Effector memory CD4-positive, alpha-beta T cell (primary cell): ENCODE data around the gene DAAM2.

Source experiments
- DNase-seq, 3 donors: peaks; one replicate each; pipeline ENCODE4 v3.0.0-alpha.2; 2020
- H3K27ac ChIP-seq: 2 replicates; pipeline ENCODE4 v1.7.0; 2013; ENCODE audit warnings: mild to moderate bottlenecking, low read length, moderate library complexity; ENCODE audit not compliant: insufficient read depth, poor library complexity, severe bottlenecking
- H3K27me3 ChIP-seq: replicated peaks from 2 replicates; pipeline ENCODE4 v1.7.0; 2013; ENCODE audit warnings: mild to moderate bottlenecking, low read length; ENCODE audit not compliant: insufficient read depth, control insufficient read depth, poor library complexity, severe bottlenecking
- H3K36me3 ChIP-seq: 2 replicates; pipeline ENCODE4 v1.7.0; 2013; ENCODE audit warnings: mild to moderate bottlenecking, low read length, moderate library complexity; ENCODE audit not compliant: control insufficient read depth, insufficient read depth
- H3K4me1 ChIP-seq: 2 replicates; pipeline ENCODE4 v1.7.0; 2013; ENCODE audit warnings: low read length, mild to moderate bottlenecking; ENCODE audit not compliant: control insufficient read depth, insufficient read depth, poor library complexity, severe bottlenecking
- H3K4me3 ChIP-seq: 2 replicates; pipeline ENCODE4 v1.7.0; 2013; ENCODE audit warnings: low read length, low read depth, mild to moderate bottlenecking; ENCODE audit not compliant: insufficient read depth, poor library complexity, severe bottlenecking
- H3K9me3 ChIP-seq: 2 replicates; pipeline ENCODE4 v1.7.0; 2013; ENCODE audit warnings: mild to moderate bottlenecking, low read length, moderate library complexity; ENCODE audit not compliant: control insufficient read depth

Gene DAAM2

DNA sequence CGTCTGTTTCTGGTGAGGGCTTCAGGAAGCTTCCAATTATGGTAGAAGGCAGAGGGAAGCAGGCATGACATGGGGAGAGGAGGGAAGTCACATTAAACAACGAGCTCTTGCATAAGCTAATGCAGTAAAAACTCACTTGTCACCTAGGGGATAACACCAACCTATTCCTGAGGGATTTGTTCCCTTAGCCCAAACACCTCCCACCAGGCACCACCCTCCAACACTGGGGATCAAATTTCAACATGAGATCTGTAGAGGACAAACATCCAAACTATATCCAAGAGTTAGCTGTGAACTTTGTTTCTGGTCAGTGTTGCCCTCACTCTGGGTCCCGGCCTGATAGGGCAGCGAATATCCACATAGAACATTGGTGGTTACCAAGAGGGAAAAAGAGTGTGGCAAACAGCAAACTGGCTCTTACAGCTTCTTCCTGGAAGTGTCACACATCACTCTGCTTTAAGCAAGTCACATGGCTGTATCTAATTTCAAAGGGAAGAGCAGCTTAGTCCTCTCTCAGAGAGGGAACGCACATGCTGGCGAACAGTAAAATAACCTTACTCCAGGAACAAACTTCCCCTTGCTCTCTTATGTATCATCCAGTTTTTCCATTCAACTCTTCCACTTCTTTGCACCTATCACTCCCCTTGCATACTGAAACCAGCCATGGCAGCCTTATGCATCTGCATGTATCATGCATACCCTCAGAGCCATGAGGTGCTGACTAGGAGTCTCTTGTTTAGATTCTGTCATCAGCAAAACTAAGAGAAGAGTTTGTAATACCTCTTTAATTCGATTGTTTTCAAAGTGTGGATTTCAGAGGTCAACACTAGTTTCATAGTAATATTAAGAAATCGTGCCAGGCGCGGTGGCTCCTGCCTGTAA, 146.8 kb downstream of the DAAM2 start:
- H3K9me3 ChIP-seq, result no peaks in the 10 kb centered on the region
- no peak for DNase-seq
- H3K27ac ChIP-seq, result no peak overlapping the region
- no peaks in the 10 kb centered on the region for H3K4me1 ChIP-seq
- H3K27me3 ChIP-seq, result no peaks in the 10 kb centered on the region
- H3K36me3 ChIP-seq, result no peaks in the 10 kb centered on the region
- no peak overlapping the region for H3K4me3 ChIP-seq

DNA sequence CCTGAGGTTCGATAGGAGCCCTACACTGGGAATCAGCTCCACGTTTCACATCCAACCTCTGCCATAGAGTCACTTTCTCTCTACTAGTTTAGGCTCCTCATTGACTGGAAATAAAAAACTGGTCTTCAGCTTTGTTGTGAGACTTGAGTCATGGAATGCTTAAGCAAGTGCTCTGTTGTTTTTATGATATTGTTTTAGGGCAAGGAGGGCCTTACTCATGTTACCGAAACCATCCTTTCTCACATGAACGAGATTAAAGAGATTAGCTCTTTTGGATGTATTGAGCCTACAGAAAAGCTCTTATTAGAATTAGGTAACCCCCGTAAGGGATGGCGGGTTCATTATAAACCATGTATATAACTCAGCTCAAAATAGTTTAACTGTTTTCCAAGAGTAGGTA, 149.0 kb downstream of the DAAM2 start:
- H3K27ac ChIP-seq, result no peak overlapping the region
- H3K9me3 ChIP-seq, result no peaks in the 10 kb centered on the region
- H3K36me3 ChIP-seq, result no peaks in the 10 kb centered on the region
- no peak overlapping the region for H3K4me3 ChIP-seq
- H3K27me3 ChIP-seq, result no peaks in the 10 kb centered on the region
- no peaks in the 10 kb centered on the region for H3K4me1 ChIP-seq
- DNase-seq, result no peak

DNA sequence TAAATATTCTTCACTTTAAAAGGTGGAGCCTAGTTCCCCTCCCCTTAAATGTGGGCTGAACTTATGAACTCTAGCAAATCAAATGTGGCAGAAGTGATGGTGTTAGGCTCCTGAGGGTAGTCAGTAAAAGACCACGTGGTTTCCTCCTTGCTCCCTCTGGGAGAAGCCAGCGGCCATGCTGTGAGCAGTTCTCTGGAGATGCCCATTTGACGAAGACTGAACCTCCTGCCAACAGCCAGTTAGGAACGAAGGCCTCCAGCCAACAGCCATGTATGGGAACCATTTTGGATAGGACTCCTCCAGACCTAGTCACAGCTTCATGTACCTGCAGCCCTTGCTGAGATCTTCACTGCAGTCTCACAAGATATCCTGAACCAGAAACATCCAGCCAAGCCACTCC, 149.6 kb downstream of the DAAM2 start:
- Histone ChIP-seq H3K27me3 (no peaks in the 10 kb centered on the region), H3K36me3 (no peaks in the 10 kb centered on the region), H3K4me3 (no peak overlapping the region), H3K9me3 (no peaks in the 10 kb centered on the region), H3K27ac (no peak overlapping the region), H3K4me1 (no peaks in the 10 kb centered on the region)
- DNase-seq, result no peak

DNA sequence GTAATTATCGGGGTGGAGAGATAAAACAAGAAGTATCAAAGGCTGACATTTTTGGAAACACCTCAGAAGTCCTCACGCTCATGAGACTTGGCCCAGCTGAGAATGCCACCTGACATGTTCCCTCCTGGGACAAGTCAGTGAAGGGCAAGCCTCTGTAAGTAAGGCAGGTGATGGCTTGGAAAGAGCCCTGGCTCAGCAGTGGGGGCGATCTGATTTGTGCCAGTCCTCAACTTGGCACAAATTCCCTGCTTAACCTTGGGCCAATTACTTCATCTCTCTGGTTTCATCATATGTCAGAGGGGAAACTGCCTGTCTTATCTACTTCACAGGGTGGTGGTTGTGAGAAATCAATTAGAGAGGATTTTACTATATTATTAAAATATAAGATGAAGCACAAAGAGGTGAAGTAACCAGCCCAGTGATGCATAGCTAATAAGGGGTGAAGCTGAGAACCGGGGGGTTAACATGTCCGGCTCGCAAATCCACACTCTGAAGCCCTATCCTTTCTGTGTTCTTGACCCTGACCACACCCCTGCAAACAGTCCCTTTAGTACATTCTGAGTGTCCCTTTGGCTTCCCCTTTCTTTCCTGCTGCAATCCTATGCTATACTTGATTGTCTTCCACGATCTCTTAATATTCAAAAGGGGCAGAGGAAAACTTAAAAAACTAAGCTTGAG, 150.9 kb downstream of the DAAM2 start:
- Histone ChIP-seq H3K4me3 (no peak overlapping the region), H3K36me3 (no peaks in the 10 kb centered on the region), H3K4me1 (no peaks in the 10 kb centered on the region), H3K27me3 (no peaks in the 10 kb centered on the region), H3K9me3 (no peaks in the 10 kb centered on the region), H3K27ac (no peak overlapping the region)
- no peak for DNase-seq

DNA sequence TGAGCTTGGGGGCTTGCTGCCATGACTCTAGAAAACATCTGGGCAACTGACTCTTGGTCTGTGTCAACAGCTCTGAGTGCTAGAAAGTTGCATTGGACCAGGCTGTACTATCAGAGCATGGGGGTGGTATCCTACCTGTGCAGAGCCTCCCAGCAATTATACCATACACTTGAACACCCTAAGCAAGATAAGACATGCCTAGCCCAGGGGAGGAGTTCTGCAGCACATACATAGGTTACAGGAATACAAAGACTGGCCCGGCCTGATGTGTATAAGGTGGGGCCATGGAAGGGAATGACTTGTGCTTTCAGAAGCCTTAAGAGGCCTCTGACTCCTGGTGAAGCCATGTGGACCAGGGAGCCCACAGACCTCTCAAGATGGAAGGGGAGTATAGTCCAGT, 153.4 kb downstream of the DAAM2 start:
- Histone ChIP-seq H3K4me1 (no peaks in the 10 kb centered on the region), H3K36me3 (no peaks in the 10 kb centered on the region), H3K4me3 (no peak overlapping the region), H3K27me3 (no peaks in the 10 kb centered on the region), H3K9me3 (no peaks in the 10 kb centered on the region), H3K27ac (no peak overlapping the region)
- no peak for DNase-seq

DNA sequence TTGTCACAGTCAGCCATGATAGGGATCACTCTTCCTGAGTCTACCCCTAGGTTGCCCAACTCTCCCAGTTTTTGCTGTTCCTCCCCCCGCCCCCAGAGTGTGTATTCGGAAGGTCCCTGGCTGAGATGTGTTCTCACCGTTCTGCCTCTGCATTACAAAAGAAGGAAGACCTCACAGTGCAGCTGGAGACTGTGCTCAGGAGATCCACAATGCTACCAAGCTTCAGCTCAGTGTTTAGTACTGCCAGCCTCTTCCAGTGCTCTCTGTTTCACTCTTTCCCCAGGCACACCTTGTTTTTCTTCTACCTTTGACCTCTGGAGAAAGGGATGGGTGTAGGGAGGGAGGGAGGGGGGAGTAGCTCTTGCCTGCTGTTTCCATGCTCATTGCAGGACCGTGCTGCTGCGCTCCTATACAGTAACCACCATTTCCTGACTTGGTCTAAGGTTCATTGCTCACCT, 155.5 kb downstream of the DAAM2 start:
- Histone ChIP-seq H3K27ac (no peak overlapping the region), H3K9me3 (no peaks in the 10 kb centered on the region), H3K4me3 (no peak overlapping the region), H3K36me3 (no peaks in the 10 kb centered on the region), H3K27me3 (no peaks in the 10 kb centered on the region), H3K4me1 (no peaks in the 10 kb centered on the region)
- DNase-seq, result no peak

DNA sequence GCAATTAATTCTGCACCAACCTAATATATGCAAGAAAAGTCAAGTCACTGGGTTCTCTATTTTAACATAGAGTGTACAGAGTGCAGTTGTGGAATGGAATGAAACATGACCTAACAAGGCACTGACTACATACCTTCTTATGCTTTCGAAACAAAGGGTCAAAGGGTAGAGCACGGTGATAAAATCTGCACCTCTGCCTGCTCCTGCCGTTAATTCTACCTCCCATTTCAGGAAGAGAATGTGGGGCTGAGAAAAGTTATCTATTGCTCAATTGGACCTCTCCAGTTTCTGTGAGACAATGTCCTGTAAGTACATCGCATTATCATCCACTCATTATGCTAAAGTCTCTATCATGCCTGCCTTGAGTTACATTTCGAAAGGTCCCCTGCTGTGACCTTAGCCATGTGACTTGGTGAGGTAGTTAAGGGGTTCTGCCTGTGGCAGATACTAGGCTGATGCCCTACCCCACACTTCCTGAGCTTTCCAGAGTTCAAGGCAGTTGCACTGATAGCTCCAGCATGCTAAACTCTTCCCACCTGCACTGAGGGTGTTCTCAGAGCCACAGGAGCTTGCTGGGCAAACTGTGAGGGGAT, 156.1 kb downstream of the DAAM2 start:
- Histone ChIP-seq H3K4me1 (no peaks in the 10 kb centered on the region), H3K4me3 (no peak overlapping the region), H3K27ac (no peak overlapping the region), H3K36me3 (no peaks in the 10 kb centered on the region), H3K9me3 (no peaks in the 10 kb centered on the region), H3K27me3 (no peaks in the 10 kb centered on the region)
- no peak for DNase-seq

DNA sequence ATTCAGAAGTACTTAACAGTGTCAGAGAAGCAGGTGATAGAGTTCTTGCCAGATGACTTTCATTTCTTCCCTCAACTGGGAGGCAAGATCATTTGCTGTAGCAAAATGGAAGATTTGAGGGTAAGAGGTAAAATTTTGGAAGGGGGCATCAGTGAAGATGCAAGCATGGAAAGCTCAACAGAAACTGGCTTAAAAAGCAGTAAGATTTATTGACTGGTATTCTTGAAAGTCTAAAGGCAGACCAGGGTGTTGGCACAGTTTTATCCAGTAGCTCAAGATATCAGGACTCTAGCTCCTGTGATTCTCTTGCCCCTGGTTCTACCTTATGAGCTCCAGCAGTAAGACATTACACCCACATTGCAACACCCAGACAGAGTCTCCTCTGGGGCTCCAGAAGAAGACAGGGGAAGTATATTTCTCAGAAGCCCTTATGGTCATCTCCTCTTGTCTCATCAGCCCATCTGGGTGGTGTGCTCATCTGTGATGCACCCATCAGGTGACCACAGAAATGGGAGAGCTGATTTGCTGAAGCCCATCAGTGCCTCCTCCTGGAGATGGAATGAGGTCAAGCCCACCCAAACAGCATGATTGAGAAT, 158.0 kb downstream of the DAAM2 start:
- H3K27ac ChIP-seq, result no peak overlapping the region
- no peak overlapping the region for H3K4me3 ChIP-seq
- H3K9me3 ChIP-seq, result no peaks in the 10 kb centered on the region
- no peaks in the 10 kb centered on the region for H3K4me1 ChIP-seq
- no peaks in the 10 kb centered on the region for H3K27me3 ChIP-seq
- no peaks in the 10 kb centered on the region for H3K36me3 ChIP-seq
- no peak for DNase-seq

DNA sequence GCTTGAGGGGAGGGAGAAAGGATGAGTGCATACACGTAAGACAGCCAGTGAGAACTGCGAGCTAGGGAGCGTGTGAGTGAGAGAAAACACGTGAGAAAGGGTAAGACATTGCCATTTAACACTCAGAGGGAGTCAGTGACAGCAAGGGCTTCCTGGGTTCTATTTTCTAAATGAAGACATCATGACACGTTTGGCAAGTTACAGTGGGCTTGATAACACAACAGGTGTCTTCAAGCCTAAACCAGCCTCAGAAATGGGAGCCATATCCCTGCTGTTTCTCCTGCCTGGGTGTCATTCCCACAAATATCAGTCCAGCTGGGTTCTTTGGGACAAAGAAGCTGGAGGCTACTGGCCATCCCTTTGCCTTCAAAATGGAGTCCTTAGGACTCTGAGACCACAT, 159.0 kb downstream of the DAAM2 start:
- H3K9me3 ChIP-seq, result no peaks in the 10 kb centered on the region
- no peak overlapping the region for H3K27ac ChIP-seq
- no peak overlapping the region for H3K4me3 ChIP-seq
- no peaks in the 10 kb centered on the region for H3K27me3 ChIP-seq
- no peak for DNase-seq
- H3K4me1 ChIP-seq, result no peaks in the 10 kb centered on the region
- H3K36me3 ChIP-seq, result no peaks in the 10 kb centered on the region

DNA sequence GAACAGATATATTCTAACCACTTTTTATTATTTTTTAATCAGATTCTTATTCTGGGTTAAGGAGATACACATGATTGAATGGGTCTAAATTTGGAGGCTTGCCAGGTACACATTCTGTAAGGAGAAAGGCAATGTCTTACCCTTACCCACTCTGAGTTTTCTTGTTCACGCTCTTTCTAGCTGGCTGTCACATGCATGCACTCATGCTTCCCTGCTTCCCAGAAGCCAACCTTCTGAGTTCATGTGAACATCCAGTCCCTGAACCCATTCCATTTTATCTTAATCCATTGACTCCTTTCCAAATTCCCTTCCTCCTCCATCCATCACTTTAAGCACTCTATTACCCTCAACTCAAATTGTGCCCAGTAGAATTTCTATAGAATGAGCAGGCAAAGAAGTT, 159.5 kb downstream of the DAAM2 start:
- Histone ChIP-seq H3K27me3 (no peaks in the 10 kb centered on the region), H3K4me1 (no peaks in the 10 kb centered on the region), H3K4me3 (no peak overlapping the region), H3K27ac (no peak overlapping the region), H3K36me3 (no peaks in the 10 kb centered on the region), H3K9me3 (no peaks in the 10 kb centered on the region)
- no peak for DNase-seq
